DMS79 treated with DMSO at 0.1 percent for 48 hours (cell line): Measurements from ENCODE around the gene GET3.
"Not testable (repeated sequence)": the region's sequence is repeated elsewhere in the genome, so short reads cannot be mapped to it uniquely, and the experiment has no call there.

ENCODE experiments used
- DNase-seq: peaks from one replicate; lab custom pipeline; 2025; lab: John Stamatoyannopoulos, UW

Gene GET3

DNA sequence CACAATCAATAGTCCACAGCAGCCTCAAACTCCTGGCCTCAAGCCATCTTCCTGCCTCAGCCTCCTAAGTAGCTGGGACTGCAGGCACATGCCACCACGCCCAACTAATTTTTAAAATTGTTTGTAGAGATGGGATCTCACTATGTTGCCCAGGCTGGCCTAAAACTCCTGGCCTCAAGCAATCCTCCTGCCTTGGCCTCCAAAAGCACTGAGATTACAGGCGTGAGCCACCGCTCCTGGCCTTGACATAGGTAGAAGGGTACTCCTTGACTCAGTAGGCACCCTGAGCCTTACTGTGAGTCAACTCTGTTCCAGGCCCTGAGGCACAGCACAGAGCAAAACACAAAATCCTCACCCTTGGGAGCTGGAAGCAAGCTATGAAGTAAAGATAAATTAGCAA is 21.4 kb upstream of the GET3 start:
- DNase-seq: no peak

DNA sequence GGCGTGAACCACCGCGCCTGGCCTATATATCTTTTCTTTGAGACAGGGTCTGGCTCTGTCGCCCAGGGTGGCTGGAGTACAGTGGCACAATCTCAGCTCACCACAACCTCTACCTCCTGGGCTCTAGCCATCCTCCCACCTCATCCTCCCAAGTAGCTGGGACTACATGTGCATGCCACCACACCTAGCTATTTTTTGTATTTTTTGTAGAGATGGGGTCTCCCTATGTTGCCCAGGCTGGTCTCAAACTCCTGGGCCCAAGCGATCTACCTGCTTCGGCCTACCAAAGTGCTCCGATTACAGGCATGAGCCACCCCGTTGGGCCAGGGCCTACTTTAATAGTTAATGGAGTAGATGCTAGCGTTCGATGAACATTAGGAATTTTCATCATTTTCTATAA is 17.0 kb upstream of the GET3 start:
- DNase-seq: no peak

DNA sequence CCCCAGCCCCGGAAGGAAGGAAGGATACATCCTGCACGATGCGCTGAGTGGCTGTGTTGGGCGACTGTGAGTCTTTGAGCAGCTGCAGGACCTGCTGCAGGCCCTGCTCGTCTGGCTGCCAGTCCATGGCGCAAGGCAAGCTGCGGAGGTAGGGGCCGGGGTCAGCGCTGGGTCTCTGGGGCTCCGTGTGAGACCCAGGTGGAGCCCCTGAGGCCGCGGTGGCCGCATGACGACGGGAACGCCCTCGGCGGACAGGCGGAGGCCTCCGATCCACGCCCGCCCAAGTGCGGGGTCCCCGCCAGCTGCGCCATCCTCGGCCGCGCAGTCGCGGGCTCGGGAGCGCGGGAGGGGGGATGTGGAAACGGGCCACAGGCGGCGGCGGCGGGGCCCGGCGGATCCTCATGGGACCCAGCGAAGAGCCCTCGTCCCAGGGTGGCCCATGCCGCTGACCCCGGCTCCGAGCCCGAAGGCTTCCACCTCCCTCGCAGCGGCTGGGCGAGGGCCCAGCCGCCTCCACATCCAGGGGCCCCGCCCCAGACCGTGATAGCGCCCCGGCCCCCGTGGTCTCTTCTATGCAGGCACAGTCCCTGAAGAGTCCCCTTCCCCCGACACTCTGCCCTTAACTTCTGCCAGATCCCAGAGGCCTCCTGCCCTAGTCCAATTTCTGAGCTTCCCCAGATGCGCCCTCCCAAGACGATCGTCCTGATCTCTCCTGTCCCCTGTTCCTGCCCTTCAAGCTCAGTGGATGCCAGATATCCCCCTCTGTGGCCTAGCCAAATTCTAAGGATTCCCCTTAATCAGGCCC is 16.2 kb upstream of the GET3 start:
- DNase-seq: no peak

DNA sequence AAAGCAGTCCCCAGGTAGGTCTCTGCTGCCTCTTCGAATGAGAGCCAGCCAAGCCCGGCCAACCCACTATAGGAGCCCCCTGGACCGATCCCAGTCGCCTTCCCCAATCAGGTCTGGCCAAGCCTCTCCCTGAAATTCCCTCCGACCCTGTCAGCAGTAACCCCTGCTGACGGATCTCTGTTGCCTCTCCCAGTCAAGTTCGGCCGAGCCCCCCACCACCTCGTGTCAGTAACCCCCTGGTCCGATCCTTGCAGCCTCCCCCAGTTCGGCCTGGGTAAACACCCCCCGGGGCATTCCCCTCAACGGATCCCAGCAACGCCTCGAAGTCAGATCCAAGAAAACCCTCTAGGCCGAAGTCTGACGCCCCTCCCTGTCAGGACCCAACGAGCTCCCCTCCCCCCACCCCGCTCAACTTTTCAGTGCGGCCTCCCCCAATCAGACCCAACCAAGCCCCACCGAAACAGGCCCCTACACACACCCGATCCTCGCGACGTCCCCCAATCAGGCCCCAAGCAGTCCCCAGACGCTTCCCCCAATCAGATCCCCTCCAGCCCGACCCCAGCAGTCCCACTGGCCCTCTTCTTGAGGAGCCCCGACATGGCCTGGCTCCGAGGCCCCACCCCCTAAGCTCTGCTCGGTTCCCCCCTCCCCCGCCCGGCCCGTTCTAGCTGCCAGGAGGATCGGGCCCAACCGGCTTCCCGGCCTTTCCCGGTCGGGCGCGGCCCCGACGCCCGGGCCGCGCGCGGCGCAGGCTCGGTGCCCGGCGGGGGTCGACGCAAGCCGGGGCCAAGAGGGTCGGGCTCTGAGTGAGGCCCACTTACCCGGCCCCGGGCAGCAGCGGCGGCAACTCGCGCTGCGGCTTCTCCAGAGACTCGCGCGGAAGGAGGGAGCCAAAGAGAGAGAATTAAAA is 15.4 kb upstream of the GET3 start:
- DNase-seq: peak; percentile 51

DNA sequence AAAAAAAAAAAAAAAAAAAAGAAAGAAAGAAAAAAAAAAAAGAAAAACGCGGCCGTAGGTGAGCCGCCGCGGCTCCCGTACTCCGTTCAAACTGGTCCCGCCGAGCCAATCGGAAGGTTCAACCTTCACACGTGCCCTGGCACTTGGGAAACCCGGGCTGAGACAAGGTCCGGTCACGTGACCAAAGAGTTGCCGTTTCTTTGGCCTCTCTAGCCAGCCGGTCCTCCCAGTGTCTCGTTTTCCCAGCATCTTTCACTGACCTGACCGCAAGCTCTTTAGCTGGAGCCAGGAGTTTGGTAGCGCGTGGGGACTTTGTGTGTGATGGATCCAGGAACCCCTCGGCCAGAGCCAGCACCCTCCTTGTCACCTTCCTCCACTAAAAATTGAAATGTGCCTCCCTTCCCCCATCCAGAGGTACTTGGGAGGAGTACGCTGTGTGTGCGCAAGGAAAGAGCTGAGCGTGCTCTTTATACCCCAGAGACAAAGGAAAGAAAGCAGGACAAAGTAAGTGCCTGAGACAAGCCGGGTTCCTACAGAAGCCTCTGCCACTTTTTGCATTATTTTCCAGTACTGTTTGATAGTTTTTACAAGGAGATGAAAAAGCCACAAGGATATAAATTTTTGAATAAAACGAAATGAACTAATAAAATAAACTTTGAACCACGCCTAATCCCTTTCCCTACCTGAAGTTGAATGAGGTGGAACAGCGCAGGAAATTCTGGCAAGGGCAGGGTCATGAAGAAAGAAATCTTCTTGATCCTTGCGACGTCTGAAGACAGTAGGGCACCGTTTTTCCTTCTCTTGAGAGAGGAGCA is 14.5 kb upstream of the GET3 start:
- peak; percentile 98 for DNase-seq

DNA sequence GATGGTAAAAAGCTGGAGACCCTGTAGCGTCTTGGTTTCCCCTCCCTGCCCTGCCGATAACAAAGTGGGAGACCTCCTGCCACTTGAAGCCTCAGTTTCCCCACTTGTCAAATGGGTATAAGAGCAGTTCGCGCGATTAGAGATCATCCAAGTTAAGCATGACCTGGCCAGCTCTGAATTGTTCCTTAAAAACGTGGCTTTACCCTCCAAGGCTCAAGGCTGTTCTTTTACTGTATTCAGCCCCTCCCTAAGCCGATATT is 14.0 kb upstream of the GET3 start:
- DNase-seq: no peak

DNA sequence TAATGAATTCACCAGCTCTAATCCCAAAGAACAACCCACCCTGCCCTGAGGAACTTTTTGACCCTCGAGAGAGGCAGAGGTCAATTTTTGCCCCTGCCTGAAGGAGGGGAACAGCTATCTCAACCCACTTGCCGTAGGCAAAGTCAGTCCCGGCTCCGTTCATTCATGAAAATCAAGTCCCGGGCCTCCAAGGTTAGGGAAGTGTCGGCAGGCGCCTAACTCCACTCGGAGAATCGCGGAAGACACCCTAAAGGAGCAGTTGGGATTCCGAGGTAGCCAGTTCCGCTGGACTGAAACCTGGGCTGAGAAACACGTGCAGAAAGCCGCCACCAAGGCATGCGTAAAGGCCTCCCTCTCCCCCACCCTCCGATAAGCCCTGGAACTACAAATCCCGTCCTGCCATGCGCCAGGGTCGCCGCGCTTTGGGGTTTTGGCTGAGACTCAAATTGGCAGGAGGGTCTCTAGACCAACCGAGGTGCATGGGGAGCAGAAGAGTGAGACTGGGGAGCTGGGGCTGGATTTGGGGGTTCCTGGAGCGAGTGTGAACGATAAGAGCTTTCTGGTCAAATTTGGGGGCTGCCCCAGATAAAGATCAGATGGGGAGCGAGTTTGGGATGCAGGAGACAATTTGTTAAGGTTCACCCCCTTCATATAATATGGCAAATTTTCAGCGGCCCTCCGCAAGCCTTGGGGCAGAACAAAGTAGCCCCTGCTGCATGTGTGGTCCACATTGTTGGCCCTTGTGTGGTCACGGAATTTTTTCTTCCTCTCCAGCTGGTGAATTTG is 13.5 kb upstream of the GET3 start, which contains the start of gene TNPO2:
Gene TNPO2, minus strand, starts transcription at position 292 of the 786 bp plus-strand sequence. CDS start 2,955 bp downstream, outside the sequence.
- peak; percentile 76 for DNase-seq

DNA sequence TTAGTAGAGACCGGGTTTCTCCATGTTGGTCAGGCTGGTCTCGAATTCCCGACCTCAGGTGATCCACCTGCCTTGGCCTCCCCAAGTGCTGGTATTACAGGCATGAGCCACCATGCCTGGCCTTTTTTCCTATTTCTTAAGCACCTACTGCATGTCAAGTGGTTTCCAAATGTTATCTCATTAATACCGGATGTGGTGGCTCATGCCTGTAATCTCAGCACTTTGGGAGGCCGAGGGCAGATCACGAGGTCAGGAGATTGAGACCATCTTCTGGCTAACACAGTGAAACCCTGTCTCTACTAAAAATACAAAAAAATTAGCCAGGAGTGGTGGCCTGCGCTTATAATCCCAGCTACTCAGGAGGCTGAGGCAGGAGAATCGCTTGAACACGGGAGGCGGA is 11.7 kb upstream of the GET3 start:
- not testable (repeated sequence) for DNase-seq

DNA sequence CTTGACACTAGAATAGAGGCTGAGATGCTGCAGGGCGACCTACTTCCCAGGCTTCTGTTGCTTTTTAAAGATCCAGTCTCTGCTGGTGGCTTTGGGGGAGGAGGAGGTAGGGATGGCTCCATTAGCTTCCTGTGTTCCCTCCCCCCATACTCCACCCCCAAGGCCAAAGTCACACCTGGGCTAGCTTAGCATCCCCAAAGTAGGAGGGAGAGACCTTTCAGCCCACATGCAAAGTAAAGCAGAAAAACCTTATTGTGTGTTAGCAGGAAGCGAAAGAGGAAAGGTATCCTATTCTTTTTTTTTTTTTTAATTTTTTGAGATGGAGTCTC is 10.3 kb upstream of the GET3 start:
- no peak for DNase-seq

DNA sequence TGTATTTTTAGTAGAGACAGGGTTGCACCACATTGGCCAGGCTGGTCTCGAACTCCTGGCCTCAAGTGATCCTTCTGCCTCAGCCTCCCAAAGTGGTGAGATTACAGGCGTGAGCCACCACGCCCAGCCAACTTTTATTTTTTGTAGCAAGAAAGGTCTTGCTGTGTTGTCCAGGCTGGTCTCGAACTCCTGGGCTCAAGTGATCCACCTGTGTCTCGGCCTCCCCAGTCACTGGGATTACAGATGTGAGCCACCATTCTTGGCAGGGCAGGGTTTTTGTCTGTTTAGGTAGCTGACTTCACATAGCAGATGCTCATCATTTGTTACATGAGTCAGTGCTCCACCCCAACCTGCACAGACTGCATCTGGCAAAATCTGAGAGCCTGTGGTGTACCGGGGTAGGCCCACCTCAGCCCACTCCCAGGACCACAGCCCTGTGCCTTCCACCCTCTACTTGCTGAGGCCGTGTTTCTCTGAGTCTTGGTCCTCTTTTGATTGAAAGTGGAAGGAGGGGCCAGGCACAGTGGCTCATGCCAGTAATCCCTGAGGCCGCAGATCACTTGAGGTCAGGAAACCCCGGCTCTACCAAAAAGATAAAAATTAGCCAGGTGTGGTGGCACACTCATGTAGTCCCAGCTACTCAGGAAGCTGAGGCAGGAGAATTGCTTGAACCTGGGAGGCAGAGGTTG is 9.4 kb upstream of the GET3 start:
- DNase-seq: no peak

DNA sequence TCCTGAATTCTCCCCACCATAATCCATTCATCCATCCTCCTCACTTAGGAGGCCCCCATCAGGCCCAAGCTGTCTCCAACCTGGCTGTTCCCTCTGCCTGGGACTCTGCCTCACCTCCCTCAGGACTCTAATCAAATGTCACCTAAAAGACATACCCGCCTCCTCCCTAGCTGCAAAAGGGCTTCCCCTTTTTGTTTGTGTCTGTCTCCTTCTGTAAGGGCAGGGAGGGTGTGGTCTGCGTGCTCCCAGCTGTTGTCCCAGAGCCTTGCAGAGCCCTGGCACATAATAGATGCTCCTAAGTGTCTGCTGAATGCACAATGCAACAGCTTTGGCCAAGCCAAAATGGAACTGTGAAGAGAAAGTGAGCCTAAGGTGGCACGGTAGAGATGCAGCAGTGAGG is 7.2 kb upstream of the GET3 start:
- DNase-seq: no peak

DNA sequence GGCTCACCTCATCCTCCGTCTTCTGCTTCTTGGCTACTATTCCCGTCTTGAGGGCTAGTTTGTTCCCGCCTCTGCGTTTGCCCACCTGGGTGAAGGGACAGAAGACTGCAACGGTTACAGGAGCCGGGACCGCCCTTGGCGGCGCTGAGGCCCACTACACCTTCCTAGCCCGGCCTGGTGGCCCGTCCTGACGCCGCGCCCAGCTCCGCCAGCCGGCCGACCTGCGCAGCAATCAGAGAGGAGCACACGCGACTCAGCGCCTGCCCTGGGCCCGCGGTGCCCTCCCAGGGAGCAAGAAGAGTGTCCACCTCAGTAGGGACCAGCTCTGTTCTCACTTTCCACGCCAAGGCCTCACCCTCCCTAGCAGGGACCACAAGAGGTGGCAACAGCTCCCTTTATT is 6.0 kb upstream of the GET3 start:
- no peak for DNase-seq

DNA sequence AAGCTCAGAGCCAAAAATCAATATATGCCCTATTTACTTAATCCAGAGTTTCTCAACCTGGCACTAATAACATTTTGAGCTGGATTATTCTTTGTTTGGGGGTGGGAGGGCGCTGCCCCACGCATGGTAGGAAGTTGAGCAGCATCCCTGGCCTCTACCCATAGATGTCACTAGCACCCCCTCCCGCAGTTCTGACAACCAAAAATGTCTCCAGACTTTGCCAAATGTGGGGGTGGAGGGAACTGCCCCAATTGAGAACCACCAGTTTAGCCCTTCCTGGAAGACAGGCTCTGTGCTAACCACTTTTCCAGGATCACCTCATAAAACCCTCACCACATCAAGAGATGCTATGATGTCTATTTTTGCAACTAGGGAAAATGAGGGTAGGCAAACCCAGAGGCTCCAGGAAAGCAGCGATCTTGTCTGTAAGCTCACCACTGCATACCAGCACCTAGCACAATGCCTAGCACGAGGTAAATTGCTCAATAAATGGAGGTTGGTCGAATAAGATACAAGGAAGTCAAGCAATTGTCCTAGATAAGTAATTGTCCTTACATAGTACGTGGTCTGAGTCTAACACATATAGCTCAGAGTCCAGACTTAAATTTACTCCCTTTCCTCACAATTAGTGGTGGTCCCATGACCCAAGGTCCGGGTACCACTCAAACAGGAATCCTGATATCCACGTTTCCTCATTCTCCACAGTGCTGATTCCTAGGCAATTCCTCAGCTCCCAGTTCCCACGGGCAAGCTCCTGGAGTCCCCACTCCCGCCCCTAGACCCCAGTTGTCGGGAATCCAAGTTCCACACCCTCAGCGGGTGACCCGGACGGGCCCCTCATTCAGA is 3.7 kb upstream of the GET3 start:
- no peak for DNase-seq

DNA sequence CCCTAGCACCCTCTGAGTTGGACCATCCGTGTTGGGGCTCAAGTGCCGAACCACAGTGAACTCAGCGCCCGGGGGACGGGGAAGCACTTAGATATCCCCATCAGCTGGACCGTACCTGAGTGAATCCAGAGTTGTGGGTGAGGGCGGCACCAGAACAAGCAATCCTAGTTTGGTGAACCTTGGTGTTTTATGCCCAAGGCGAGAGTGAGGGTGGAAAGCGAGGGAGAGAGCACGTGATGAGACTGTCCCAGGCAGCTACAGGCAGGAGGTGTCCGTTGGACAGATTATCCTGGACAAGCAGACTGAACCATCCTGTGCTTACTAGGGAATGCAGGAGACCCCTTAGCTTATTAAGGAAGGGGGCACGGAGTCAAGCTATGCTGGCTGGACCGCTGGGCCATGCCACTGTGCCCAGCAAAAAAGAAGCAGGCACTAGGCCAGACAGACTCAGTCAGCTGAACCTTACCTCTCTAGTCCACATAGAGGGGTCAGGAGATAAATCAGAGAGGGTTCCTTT is 596 bp downstream of the GET3 start:
- DNase-seq: no peak

DNA sequence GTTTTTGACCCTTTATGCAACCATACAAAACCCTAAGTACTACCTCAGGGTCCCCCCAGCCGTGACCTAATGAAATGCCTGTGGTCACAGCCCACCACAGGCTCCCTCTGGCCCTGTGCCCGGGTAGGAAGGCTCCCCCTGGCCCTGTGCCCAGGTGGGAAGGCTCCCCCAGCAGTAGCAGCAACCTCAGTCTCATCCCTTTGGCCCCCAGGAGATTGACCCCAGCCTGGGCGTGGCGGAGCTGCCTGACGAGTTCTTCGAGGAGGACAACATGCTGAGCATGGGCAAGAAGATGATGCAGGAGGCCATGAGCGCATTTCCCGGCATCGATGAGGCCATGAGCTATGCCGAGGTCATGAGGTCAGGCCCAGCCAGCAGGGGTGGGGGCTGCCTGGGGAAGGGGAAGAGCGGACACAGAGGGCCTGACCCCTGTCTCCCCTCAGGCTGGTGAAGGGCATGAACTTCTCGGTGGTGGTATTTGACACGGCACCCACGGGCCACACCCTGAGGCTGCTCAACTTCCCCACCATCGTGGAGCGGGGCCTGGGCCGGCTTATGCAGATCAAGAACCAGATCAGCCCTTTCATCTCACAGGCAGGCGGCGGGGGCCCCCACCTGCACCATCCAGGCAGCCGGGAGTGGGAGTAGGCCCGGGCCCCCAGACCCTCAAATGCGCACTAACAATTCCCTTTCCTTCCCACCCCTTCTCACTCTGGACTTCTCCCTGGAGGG is 8.0 kb downstream of the GET3 start:
- peak; percentile 84 for DNase-seq

DNA sequence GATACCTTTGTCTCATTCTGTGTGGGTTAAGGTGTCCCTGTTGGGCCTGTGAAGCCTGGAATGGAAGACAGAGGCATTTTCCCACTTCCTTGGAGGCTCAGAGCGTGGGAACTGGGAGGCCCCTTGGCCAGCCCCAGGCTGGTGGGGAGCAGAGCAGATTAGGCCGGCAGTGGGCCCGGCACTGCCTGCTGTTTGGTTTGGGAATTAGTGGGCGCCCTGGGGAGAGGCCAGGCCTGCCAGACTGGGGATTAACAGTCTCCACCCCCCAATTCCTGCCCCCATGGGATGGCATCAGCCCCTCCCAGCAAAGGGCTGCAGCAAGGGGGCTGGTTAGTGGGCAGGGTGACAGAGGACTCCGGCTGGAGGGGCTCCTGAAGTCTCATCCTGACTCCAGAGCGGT is 11.2 kb downstream of the GET3 start:
- DNase-seq: no peak

DNA sequence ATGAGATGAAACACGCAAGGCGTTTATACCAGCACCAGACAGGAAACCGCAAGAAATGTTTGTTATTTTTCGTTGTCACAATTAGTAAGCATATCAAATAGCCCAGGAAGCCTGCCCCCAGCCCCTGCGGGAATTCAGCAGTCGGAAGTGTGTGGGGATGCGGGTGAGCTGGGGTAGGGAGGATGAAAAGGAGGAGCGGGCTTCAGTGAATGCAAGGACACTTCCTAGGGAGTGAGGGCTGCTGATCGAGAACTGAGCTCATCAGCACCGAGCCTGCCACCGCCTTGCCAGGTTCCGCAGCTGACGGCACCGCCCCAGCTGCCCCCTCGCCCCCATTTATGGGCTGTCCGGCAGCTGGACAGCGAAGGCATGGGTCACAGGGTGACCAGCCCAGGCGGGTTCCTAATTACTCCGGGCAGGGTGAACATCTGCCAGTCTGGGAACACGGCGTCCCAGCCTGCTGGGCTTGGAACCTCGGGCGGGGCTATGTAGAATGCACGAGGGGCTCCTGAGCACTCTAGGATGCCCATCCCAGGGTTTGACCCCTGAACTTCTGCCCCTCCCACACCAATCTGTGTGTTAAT is 12.7 kb downstream of the GET3 start:
- DNase-seq: peak; percentile 33

DNA sequence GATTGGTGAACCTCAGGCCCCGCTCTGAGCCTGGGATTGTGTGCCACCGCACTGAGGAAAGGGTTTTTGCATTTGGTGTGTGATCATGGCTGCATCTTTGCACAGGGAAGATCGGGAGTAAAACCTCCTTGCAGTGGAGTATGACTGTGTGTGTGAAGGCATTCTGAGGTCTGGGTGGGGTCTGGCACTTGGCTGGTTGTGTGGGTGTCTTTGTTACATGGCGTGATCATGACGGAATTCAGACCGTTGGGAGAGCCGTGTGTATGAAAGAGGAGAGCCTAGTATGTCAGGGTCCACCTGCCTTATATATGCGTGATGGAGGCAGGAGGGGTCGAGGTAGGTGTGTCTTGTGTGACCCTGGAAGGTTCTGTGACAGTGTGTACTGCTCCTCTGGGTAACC is 13.6 kb downstream of the GET3 start:
- no peak for DNase-seq

DNA sequence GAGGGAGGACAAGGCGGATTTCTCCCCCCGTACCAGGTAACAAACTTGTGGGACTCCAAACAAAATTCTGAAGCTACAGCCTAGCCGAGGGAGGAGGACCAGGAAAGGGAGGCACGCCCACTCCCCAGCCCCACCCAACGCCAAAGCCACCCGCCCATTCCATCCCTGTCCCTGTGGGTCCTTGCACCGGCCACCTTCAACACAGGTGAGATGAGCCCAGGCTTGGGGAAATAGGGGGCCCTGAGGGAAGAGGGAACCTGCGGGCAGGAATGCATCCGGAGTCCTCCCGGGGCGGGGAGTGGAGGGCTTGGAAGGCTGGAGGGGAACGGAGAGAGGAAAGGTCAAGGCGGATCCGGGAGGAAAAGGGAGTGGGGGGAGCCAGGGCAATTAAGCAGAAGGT is 14.3 kb downstream of the GET3 start, which contains the start of gene BEST2:
Gene BEST2, plus strand, starts transcription at position 157 of the 400 bp plus-strand sequence. CDS start 802 bp downstream, outside the sequence.
- DNase-seq: no peak
